ENCODE data around the gene CCDC120. TPM values are rescaled to one million over a fixed set of nuclear protein-coding genes. Genes with fewer than 3 reads are reported as not detected.
A peak's percentile ranks its signal among the peaks of the same experiment; 100 is the strongest.

Gene CCDC120
- total and polyA plus RNA-seq, 9 of the 15 experiments (the other 6 are each of a cell fraction or from before 2014, with no cell fraction given) = 0.13 to 3.6 (median 0.54) TPM

GRCh38 chrX:49059201-49059600, 402 bp downstream of the CCDC120 start:
- no peak; the same call in 2 of the 3 replicates for ATAC-seq
- in situ Hi-C loops (cut with MboI) = no loop called here
- TF ChIP-seq HDGF (IDR thresholded peaks at IDR 0.05) = no peak
- TF ChIP-seq TCF15 (CRISPR knock-in tag; IDR thresholded peaks at IDR 0.05) = no peak
- TF ChIP-seq RNF219 (CRISPR knock-in tag; IDR thresholded peaks at IDR 0.05) = no peak
- no peak for TF ChIP-seq ZFP1 (CRISPR knock-in tag; IDR thresholded peaks at IDR 0.05)
- no peak for TF ChIP-seq ZNF655 (CRISPR knock-in tag; IDR thresholded peaks at IDR 0.05)
- TF ChIP-seq NR2C1 (IDR thresholded peaks at IDR 0.05) = no peak
- no peak for TF ChIP-seq NR2C1 (tag; IDR thresholded peaks at IDR 0.05)
- TF ChIP-seq ZNF280B (CRISPR knock-in tag; IDR thresholded peaks at IDR 0.05) = no peak
- no peak for TF ChIP-seq ZNF239 (CRISPR knock-in tag; IDR thresholded peaks at IDR 0.05)
- TF ChIP-seq VEZF1 (CRISPR knock-in tag; IDR thresholded peaks at IDR 0.05) = no peak
- no peak for TF ChIP-seq ZNF175 (CRISPR knock-in tag; IDR thresholded peaks at IDR 0.05; ENCODE audit: low read depth)
- no peak for TF ChIP-seq ERF (CRISPR knock-in tag; IDR thresholded peaks at IDR 0.05)
- no peak for TF ChIP-seq DEAF1 (CRISPR knock-in tag; IDR thresholded peaks at IDR 0.05)
- TF ChIP-seq CREM (IDR thresholded peaks at IDR 0.05; ENCODE audit: low read depth) = no peak

More at GRCh38 chrX:49059201-49059600, 402 bp downstream of the CCDC120 start:
- no peak overlapping the region for H2AFZ ChIP-seq (ENCODE audit: low read depth, low read length)
- DNase-seq (ENCODE audit: extremely low read depth in 1 of 4, low spot score in 3 of 4) = no peak
- H3K36me3 ChIP-seq (ENCODE audit: control insufficient read depth, insufficient read depth, low read length) = no peaks in the 10 kb centered on the region
- no peaks in the 10 kb centered on the region; the same call in 2 of the 3 replicates for H3K79me2 ChIP-seq (ENCODE audit: control insufficient read depth, insufficient read depth, low read length)
- no peaks in the 10 kb centered on the region for H3K9me3 ChIP-seq (replicated peaks; ENCODE audit: control insufficient read depth, insufficient read depth, low read depth, low read length)
- WGBS (ENCODE audit: insufficient coverage, low coverage, missing lambda C conversion rate) = no CpG with 5 or more reads among the region's 6 CpGs
- H3K27ac ChIP-seq (ENCODE audit: extremely low read depth, low read depth, low read length) = no peak overlapping the region
- ChIA-PET CTCF (ENCODE audit: low intra/inter-chr PET ratio) (no interaction called here), POLR2A (interaction anchor here (0.6 to 1.0 kb wide), 2 partner anchors 9 to 119 kb away, joined by 3 read pairs; no protein-coding TSS in a partner anchor)
- BruUV-seq (replicated peaks) = no TSS peak
- peaks cover 0 to 9% of the 10 kb centered on the region in 2 experiments; a peak in 3 of 5 replicates for H3K4me1 ChIP-seq (replicated peaks in 1 of 2; ENCODE audit: control insufficient read depth in 2 of 2, insufficient read depth in 2 of 2, low read length in 2 of 2)
- FAIRE-seq = no peak
- no peak overlapping the region for H3K4me2 ChIP-seq (ENCODE audit: insufficient read depth, low read length)
- H3K27me3 ChIP-seq (ENCODE audit: control insufficient read depth in 2 of 2, insufficient read depth in 2 of 2, low read length in 2 of 2) = no peaks in the 10 kb centered on the region
- peak overlapping the region in 1 of 2 experiments; percentile 2; a peak in 1 of 4 replicates for H3K9ac ChIP-seq (ENCODE audit: insufficient read depth in 1 of 2, low read depth in 2 of 2, low read length in 2 of 2)
- H4K20me1 ChIP-seq (replicated peaks; ENCODE audit: control insufficient read depth, insufficient read depth, low read length) = no peaks in the 10 kb centered on the region
- intact Hi-C loops (cut with micrococcal nuclease) = no loop called here
- H3K9me1 ChIP-seq (ENCODE audit: control insufficient read depth, insufficient read depth, low read length) = no peaks in the 10 kb centered on the region
- H3K4me3 ChIP-seq = no peak overlapping the region
